ENCODE data around the gene GLIPR1L1.

Gene GLIPR1L1

DNA sequence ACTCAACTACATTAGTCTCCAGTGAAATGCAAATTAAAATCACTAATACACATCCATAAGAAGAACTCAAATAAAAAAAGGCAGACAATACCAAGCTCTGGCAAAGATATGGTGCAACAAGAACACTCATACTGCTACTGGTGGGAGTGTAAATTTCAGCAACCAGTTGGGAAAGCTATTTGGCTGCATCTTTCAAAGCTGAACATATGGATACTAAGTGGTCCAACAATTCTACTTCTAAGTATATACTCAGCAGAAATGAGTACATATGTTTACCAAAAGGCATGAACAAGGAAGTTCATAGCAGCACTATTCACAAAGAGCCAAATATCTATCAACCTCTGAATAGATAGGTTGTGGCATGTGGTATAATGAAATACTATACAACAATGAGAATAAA lies 31.7 kb upstream of the GLIPR1L1 start:
- DNase-seq (ENCODE audit: extremely low read depth, low read depth), result no peak
- no peak for TF ChIP-seq CTCF (IDR thresholded peaks at IDR 0.05; ENCODE audit: low read depth, low read length)

DNA sequence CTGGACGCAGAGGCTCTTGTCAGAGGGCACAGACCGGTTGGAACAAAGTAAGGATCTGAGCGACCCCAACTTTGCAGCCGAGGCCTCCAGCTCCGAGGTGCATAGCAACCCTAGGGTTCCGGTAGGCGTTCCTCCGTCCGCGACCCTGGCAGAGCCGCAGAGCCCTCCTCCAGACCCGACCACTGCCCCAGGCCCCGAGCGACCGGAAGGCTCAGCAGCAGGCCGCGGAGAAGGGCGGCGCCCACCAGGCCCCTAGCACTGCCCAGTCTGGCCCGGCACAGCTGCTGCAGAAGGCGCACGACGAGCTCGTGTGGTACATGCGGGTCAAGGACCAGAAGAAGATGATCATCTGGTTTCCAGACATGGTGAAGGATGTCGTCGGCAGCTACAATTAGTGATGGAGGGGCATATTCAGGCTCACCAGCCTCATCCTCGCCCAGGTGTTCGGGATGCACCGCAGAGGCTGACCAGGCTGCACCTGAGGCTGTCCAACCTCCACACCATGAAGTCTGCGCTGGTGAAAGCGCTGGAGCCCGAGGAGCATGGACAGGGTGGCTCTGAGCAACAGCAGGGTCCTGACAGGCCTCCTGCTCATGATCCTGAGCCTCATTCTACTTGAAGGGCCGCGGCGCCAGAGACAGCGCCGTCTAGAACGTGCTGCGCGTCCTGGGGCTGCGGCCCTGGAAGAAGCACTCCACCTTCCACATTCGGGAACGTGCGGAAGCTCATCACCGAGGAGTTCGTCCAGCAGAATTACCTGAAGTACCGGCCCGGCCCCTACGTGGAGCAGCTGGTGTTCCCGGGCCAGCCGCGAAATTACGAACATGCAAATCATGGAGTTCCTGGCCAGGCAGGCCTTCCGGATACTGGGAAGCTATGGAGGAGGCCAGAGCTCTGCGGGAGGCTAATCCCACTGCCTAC lies 28.8 kb upstream of the GLIPR1L1 start:
- DNase-seq (ENCODE audit: extremely low read depth, low read depth), result no peak
- TF ChIP-seq CTCF (IDR thresholded peaks at IDR 0.05; ENCODE audit: low read depth, low read length), result no peak

DNA sequence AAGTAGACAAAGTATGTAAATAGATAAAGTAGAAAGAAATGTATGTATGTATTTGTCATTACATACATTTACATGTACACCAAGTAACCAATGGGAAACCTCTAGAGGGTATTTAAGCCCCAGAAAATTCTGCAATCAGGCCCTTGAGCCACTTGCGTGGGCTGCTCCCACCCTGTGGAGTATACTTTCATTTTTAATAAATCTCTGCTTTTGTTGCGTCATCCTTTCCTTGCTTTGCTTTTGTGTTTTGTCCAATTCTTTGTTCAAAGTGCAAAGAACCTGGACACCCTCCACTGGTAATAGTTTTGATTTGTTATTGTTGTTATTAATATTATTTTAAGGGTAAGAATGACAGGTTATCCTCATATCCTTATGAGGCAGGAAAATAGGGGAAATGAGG lies 26.2 kb upstream of the GLIPR1L1 start:
- TF ChIP-seq CTCF (IDR thresholded peaks at IDR 0.05; ENCODE audit: low read depth, low read length), result no peak
- DNase-seq (ENCODE audit: extremely low read depth, low read depth), result no peak

DNA sequence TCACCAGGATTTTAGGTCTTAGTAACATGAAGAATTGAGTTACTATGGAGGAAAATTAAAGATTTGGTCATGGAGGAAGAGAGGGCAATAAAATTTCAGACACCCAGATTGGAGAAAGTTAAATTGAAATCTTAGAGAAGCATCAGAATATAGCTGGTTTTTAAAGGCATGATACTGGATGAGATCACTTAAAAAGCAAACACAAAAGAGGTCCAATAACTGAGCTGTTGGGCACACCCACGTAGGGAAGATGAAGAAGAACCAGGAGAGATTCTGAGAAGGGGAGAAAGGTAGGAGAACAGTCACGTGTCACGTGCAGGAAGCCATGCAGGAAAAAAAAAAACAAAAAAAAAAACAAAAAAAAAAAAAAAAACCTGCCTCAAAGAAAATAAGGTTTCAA lies 23.1 kb upstream of the GLIPR1L1 start:
- DNase-seq (ENCODE audit: extremely low read depth, low read depth), result no peak
- TF ChIP-seq CTCF (IDR thresholded peaks at IDR 0.05; ENCODE audit: low read depth, low read length), result no peak

GRCh38 chr12:75315518-75315917 lies 19.0 kb upstream of the GLIPR1L1 start:
- no peak for DNase-seq (ENCODE audit: extremely low read depth, low read depth)
- no peak for TF ChIP-seq CTCF (IDR thresholded peaks at IDR 0.05; ENCODE audit: low read depth, low read length)

- DNase-seq (ENCODE audit: extremely low read depth, low read depth), result no peak
- TF ChIP-seq CTCF (IDR thresholded peaks at IDR 0.05; ENCODE audit: low read depth, low read length), result no peak
Measured at GRCh38 chr12:75317784-75318183, 16.7 kb upstream of the GLIPR1L1 start.

- TF ChIP-seq CTCF (IDR thresholded peaks at IDR 0.05; ENCODE audit: low read depth, low read length), result no peak
- DNase-seq (ENCODE audit: extremely low read depth, low read depth), result no peak
Measured at GRCh38 chr12:75322464-75322863, 12.0 kb upstream of the GLIPR1L1 start.
